Loucy (cell line): ENCODE data around the gene PHF14.

Experiments
- H2AFZ ChIP-seq: fragments of 200-600 bp; sonication (generic); 2 replicates; pipeline ENCODE4 v1.6.0; 2016; ENCODE audit warnings: antibody characterized with exemption, mild to moderate bottlenecking, low read length, moderate library complexity
- H3F3A ChIP-seq: fragments of 200-600 bp; 2 replicates; pipeline ENCODE4 v1.6.0; 2016; ENCODE audit warnings: antibody characterized with exemption, low read depth, mild to moderate bottlenecking
- H3K27me3 ChIP-seq: fragments of 200-600 bp; sonication (generic); 2 replicates; pipeline ENCODE4 v1.6.1; 2014; ENCODE audit warnings: low read length, mild to moderate bottlenecking; ENCODE audit not compliant: insufficient read depth, poor library complexity, severe bottlenecking
- H3K36me3 ChIP-seq: fragments of 200-600 bp; sonication (generic); 2 replicates; pipeline ENCODE4 v1.6.1; 2016; ENCODE audit warnings: low read length; ENCODE audit not compliant: insufficient read depth
- H3K4me1 ChIP-seq: fragments of 200-600 bp; sonication (generic); 2 replicates; pipeline ENCODE4 v1.5.1; 2014; ENCODE audit warnings: low read length, mild to moderate bottlenecking; ENCODE audit not compliant: insufficient read depth, poor library complexity, severe bottlenecking
- H3K4me2 ChIP-seq: fragments of 200-600 bp; sonication (generic); 2 replicates; pipeline ENCODE4 v1.6.0; 2014; ENCODE audit warnings: antibody characterized with exemption, low read length, low read depth, mild to moderate bottlenecking; ENCODE audit not compliant: poor library complexity, severe bottlenecking
- H3K4me3 ChIP-seq: fragments of 200-600 bp; sonication (generic); 2 replicates; pipeline ENCODE4 v1.5.1; 2014; ENCODE audit warnings: low read length, mild to moderate bottlenecking, mixed read lengths; ENCODE audit not compliant: poor library complexity, severe bottlenecking
- H3K79me2 ChIP-seq: fragments of 200-600 bp; sonication (generic); 2 replicates; pipeline ENCODE4 v1.6.1; 2014; ENCODE audit warnings: low read length; ENCODE audit not compliant: insufficient read depth
- H3K9ac ChIP-seq: fragments of 200-600 bp; sonication (generic); 2 replicates; pipeline ENCODE4 v1.6.0; 2014; ENCODE audit warnings: mild to moderate bottlenecking, low read depth, low read length, moderate library complexity; ENCODE audit not compliant: poor library complexity, severe bottlenecking
- H3K9me2 ChIP-seq: fragments of 200-600 bp; sonication (generic); replicated peaks from 2 replicates; pipeline ENCODE4 v1.6.1; 2016; ENCODE audit warnings: low read depth, low read length, mixed read lengths
- H3K9me3 ChIP-seq: fragments of 200-600 bp; sonication (generic); 2 replicates; pipeline ENCODE4 v1.6.1; 2014; ENCODE audit warnings: mild to moderate bottlenecking, antibody characterized with exemption, low read length, low read depth; ENCODE audit not compliant: insufficient read depth
- H4K20me1 ChIP-seq: fragments of 200-600 bp; sonication (generic); 2 replicates; pipeline ENCODE4 v1.6.0; 2014; ENCODE audit warnings: antibody characterized with exemption, low read length, mild to moderate bottlenecking; ENCODE audit not compliant: insufficient read depth, poor library complexity, severe bottlenecking
- EZH2phosphoT487 ChIP-seq: fragments of 200-600 bp; IDR thresholded peaks from 2 replicates; pipeline ENCODE4 v1.6.1; 2018; ENCODE audit warnings: antibody characterized with exemption, mild to moderate bottlenecking, moderate library complexity, borderline replicate concordance
- TF ChIP-seq, protein P1 (sequence below): fragments of 200-600 bp; sonication (generic); conservative IDR thresholded peaks from 2 replicates; pipeline ENCODE4 v1.5.1; 2014; ENCODE audit warnings: mild to moderate bottlenecking, antibody characterized with exemption, low read length

PHF14 gene

GRCh38 chr7:11135573-11135972 is 161.9 kb downstream of the PHF14 start:
- Histone ChIP-seq H3K79me2 (no peaks in the 10 kb centered on the region), H3K4me1 (peaks cover 39% of the 10 kb centered on the region), H2AFZ (no peak overlapping the region)

GRCh38 chr7:11141541-11141940 is 167.9 kb downstream of the PHF14 start:
- no peak overlapping the region for H3K9ac ChIP-seq
- no peak overlapping the region for H2AFZ ChIP-seq
- TF ChIP-seq, protein P1, sequence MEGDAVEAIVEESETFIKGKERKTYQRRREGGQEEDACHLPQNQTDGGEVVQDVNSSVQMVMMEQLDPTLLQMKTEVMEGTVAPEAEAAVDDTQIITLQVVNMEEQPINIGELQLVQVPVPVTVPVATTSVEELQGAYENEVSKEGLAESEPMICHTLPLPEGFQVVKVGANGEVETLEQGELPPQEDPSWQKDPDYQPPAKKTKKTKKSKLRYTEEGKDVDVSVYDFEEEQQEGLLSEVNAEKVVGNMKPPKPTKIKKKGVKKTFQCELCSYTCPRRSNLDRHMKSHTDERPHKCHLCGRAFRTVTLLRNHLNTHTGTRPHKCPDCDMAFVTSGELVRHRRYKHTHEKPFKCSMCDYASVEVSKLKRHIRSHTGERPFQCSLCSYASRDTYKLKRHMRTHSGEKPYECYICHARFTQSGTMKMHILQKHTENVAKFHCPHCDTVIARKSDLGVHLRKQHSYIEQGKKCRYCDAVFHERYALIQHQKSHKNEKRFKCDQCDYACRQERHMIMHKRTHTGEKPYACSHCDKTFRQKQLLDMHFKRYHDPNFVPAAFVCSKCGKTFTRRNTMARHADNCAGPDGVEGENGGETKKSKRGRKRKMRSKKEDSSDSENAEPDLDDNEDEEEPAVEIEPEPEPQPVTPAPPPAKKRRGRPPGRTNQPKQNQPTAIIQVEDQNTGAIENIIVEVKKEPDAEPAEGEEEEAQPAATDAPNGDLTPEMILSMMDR, result no peak
- no peak for TF ChIP-seq EZH2phosphoT487
- H3K79me2 ChIP-seq, result no peaks in the 10 kb centered on the region
- H4K20me1 ChIP-seq, result no peaks in the 10 kb centered on the region
- no peak overlapping the region for H3K4me3 ChIP-seq
- H3K9me2 ChIP-seq, result no peaks in the 10 kb centered on the region
- peaks cover 11% of the 10 kb centered on the region for H3K4me1 ChIP-seq
- H3K9me3 ChIP-seq, result no peaks in the 10 kb centered on the region
- peaks cover 5% of the 10 kb centered on the region; the same call in 1 of the 2 replicates for H3K36me3 ChIP-seq
- no peak overlapping the region for H3K4me2 ChIP-seq
- H3K27me3 ChIP-seq, result no peaks in the 10 kb centered on the region
- no peaks in the 10 kb centered on the region for H3F3A ChIP-seq

More at GRCh38 chr7:11135573-11135972, 161.9 kb downstream of the PHF14 start:
- peak overlapping the region; percentile 15 for H3K4me3 ChIP-seq
- TF ChIP-seq EZH2phosphoT487, result no peak
- TF ChIP-seq, protein P1, result no peak
- H3K9me2 ChIP-seq, result no peaks in the 10 kb centered on the region
- no peaks in the 10 kb centered on the region for H4K20me1 ChIP-seq
- H3K4me2 ChIP-seq, result peak overlapping the region; percentile 64
- H3K27me3 ChIP-seq, result no peaks in the 10 kb centered on the region
- H3K9me3 ChIP-seq, result no peaks in the 10 kb centered on the region
- H3K36me3 ChIP-seq, result peaks cover 5% of the 10 kb centered on the region; the same call in 1 of the 2 replicates
- peak overlapping the region; percentile 42 for H3K9ac ChIP-seq
- peaks cover 10% of the 10 kb centered on the region; the same call in 1 of the 2 replicates for H3F3A ChIP-seq

DNA sequence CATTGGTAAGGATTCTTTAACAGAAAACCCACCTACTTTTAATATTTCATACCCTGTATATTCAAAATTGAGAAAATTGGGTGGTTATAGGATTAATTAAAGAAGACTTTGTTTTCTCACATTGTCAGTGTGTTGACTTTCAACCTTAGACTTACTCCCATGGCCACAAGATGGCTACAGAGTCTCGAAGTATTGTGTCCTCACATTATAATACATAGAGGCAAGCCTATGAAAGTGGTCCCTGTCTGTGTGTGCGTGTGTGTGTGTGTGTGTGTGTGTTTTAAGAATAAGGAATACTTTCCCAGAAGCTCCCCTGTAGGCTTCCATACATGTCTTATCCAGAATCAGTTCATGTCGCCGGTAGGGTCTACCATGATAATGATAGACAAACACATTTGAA is 180.0 kb downstream of the PHF14 start:
- Histone ChIP-seq H3K36me3 (no peaks in the 10 kb centered on the region), H3K4me2 (no peak overlapping the region), H3K9me2 (no peaks in the 10 kb centered on the region), H3K4me1 (no peaks in the 10 kb centered on the region), H3K4me3 (no peak overlapping the region), H3K27me3 (no peaks in the 10 kb centered on the region), H3K9ac (no peak overlapping the region), H4K20me1 (no peaks in the 10 kb centered on the region), H2AFZ (no peak overlapping the region), H3F3A (no peaks in the 10 kb centered on the region), H3K9me3 (no peaks in the 10 kb centered on the region), H3K79me2 (no peaks in the 10 kb centered on the region)
- TF ChIP-seq EZH2phosphoT487, result no peak
- TF ChIP-seq, protein P1, result 0 out of 2 replicates have a peak, but pooled peaks have one; percentile 15
